HG03108 (cell line): ENCODE measurements around the gene SLC5A10.

Source experiments
- ATAC-seq: cut with Tn5 transposase; IDR thresholded peaks from one replicate; pipeline ENCODE4 v1.9.1; 2021; ENCODE audit warnings: moderate library complexity; ENCODE audit not compliant: unreplicated experiment

SLC5A10 gene

DNA sequence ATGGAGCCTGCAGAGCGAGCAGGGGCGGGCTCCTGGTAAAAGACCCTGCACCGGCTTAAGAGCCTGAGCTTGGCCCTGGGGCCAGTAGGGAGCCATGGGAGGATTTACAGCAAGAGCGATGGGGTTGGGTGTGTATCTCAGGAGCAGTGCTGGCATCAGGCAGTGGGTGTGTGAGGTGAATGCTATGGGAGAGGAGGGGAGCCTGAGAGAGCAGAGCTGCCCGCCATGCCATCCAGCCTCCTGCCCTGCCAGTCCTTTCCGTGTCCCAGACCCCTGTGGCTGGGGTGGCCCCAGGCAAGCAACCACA, 29.3 kb downstream of the SLC5A10 start:
- no peak for ATAC-seq

- no peak for ATAC-seq
Observed at GRCh38 chr17:18981642-18982424, 29.9 kb downstream of the SLC5A10 start.

DNA sequence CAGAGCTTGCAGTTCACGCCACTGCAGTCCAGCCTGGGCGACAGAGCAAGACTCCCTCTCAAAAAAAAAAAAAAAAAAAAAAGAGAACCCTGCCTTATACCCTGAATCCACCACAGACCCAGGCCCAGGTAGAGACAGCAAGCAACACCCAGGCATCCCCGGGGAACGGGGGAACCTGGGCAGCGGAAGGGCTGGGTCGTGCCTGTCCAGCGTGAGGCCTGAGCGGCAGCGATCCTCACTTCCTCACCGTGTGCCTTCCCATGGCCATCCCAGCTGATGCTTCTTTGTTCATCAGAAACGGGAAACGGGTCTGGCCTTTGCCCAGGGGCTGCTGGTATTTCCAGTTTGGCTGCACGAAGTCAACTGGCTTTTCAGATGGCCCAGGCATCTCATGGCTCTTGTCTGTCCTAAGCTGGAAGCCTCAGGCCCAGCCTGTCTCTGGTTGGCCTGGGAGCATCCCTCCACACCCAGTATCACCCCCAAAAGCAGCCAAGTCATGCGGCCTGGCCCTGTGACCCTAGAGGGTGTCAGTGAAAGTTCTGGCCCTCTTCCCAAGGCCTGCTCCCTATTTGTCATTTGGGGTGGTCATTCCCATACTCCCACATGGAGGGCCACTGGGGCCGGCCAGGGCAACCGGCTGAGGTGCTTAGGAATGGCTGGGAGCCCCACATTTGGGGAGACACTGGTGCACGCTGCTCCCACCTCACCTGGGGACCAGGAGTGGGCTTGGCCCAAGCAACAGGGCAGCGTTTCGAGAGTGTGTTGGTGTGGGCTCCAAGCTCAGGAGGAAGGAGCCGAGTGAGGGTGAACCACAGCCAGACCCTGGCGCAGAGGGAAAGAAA, 32.5 kb downstream of the SLC5A10 start:
- no peak for ATAC-seq

- ATAC-seq, result no peak
Observed at GRCh38 chr17:18985475-18985874, 33.5 kb downstream of the SLC5A10 start.

DNA sequence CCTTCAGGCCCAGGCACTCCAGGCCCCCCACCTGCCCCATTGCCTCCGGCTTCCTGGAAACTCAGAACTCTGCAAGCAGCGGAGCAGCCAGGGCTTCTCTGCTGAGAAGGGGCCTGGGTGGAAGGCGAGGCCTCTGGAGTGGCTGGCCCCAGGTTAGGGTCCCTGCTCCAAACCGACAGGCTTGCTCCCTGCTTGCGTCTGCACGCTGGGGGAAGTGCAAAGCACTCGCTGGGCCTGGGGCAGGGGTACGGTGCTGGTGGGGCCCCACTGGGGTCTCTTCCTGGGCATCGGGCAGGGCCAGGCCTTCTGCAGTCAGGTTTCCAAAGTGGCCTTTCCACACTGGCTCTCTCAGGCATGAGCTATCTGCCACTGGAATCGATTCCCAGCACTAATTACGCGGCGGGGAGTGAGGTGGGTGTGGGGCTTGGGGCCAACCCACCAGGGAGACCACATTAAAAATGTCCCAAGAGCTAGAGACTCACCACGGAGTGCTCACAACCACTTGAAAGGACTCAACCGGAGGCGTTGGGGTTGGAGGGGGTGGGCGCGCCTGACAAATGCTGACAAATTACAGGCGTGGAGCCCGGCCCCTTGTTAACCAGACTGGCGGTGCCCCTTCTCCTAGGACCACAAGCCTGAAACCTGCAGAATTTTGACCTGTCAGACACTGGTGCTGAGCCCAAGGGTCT, 34.7 kb downstream of the SLC5A10 start:
- no peak for ATAC-seq

GRCh38 chr17:18987230-18987610, 35.3 kb downstream of the SLC5A10 start:
- no peak for ATAC-seq

- no peak for ATAC-seq
Observed at GRCh38 chr17:18987862-18988545, 36.0 kb downstream of the SLC5A10 start.

GRCh38 chr17:18988546-18989173, 36.7 kb downstream of the SLC5A10 start:
- no peak for ATAC-seq

GRCh38 chr17:18990331-18990730, 38.4 kb downstream of the SLC5A10 start:
- ATAC-seq, result no peak

DNA sequence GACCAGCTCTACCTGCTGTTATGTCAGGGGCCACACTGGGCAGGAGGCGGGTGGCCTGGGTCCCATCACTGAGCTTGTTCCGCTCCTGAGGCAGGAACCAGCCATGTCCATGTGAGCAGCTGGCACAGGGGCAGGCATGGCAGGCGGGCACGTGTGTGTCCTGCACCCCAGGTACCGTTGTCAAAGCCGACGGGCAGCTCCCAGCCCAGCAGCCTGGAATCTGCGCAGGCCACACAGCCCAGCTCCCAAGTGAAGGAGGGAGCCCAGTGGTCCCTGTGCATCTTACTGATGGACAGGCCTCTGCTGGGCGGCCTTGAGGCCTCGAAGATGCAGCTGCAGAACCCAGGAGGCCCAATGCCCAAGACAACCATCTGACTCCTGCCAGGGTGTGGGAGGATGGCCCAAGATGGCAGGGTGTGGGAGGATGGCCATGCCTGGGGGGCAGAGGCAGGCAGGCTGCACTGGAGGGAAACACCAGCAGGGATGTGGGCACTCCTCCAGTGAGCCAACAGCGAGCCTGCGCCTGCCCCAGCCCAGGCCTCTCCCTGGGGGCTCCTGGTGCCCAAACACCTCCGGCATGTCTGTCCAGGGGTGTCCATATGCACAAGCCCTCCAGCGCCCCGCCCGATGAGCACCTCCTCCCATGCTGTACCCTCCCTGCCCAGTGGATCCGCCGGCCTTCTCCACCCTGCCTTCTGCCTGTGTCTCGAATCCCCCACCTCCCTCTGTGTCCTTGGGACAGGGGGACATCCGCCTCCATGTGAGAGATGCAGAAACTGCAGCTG, 39.8 kb downstream of the SLC5A10 start:
- ATAC-seq, result no peak

DNA sequence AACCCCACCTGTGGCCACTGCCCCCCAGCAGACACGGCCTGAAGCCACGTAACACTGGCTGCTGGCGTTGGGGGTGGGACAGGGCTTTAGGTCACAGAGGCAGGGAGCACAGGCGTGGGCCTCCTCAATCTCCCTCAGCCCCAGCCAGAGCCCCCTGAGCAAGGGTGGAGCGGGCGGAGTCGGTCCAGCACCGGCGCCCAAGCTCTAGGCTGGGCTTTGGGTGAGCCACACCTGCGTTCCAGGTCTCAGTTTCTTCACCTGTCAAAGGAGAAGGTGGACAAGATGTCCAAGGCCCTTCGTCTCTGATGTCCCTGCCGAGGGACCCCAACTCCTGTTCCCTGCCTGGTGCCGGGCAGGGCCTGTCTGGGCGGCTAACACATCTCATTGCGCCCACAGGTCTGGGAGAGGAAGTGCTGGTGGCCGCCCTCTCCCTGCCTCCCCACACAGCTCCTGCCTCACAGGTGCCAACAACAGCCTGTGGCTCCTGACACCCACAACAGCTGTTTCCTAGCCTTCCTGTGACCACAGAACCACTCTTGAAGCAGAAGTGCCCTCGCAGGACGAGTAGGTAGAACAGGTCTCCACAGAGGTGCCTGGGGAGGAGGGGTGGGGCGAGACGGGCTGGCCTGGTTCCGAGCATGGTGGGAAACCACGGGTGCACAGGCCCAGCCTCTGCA, 40.6 kb downstream of the SLC5A10 start:
- ATAC-seq, result no peak

DNA sequence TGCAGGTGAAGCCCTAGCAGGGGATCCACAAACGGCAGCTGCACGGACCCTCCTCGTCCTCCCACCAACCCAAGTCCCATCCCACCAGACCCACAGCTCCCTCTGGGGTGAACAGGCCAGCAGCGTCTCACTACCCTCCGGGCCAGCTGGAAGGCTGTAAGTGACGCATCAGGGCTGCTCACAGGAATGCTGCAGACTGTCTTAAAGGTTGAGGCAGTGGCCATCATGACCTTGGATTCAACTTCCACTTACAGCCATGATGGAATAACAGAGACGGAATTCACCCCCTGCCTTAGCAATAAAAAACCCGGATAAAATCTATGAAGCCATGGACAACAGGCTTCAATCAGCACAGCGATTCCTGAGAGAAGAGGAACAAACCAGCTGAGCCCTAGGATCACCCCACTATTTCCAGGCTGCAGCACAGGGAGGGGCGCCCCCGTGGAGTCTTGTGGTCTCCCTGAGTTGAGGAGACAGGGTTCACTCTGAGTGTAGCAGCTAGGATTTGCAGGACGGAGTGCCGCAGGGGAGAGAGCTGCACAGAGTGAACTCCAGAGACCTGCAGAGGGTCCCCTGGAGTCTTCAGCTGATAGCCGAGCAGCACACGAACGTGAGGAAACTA, 42.1 kb downstream of the SLC5A10 start:
- no peak for ATAC-seq

DNA sequence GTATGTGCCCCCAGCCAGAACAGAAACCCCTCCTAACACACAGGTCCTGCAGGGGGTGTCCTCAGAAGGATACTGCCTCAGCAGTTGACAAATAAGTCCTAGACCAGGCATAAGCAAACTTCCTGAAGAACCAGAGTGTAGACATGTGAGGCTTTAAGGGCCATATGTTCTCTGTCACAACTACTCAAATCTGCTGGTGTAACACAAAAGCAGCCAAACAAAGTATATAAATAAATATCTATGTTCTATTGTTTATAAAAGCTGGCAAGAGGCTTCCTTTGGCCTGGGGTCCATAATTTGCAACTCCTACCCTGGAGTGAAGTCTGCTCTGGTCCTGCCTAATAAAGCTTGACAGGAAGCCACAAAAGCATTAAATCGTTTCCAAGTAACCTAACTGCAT, 42.7 kb downstream of the SLC5A10 start:
- no peak for ATAC-seq

GRCh38 chr17:18995220-18995619, 43.3 kb downstream of the SLC5A10 start:
- ATAC-seq, result no peak

DNA sequence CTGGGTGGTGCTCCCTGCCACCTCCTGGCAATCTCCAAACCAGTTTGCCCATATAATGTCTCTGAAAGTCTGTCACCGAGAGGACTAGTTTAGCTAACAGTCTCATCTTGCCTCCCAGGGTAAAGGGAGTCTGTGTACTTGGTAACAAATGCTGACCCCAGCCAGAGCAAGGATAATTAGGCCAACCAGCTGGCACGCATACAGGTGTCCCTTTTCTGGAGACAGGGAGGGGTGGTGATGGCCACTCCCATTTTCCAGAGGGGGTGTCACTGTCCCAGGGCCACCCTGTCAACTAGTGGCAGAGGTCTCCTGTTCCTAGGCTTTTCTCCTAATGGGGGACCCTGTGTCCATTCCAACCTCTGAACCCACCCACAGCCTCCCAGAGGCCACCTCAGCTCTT, 44.5 kb downstream of the SLC5A10 start:
- ATAC-seq, result no peak

DNA sequence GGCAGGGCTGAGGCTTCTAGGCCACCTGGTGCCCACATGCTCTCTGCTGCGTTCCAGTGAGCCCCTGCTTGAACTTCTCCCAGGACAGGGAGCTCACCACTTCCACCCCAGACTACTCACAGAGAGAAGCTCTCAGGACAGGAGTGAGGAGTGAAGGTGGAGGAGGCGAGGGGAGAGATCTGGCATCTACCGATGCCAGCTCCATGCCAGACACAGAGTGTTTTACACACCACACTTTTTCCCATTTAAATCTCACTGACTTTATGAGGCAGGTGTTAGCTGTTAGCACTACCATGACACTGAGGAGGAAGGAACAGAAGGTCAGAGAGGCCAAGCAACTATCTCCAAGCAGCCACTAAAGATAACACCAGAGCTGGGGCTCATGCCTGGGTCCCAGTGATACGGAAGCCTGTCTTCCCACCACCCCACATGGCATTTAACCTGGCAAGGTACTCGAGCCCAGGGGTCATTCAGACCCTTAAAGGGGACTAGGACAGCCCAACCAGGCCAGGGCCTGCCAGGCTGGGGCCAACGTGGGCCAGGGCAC, 45.8 kb downstream of the SLC5A10 start:
- ATAC-seq, result no peak

- ATAC-seq, result no peak
Observed at GRCh38 chr17:18999394-18999793, 47.4 kb downstream of the SLC5A10 start.

DNA sequence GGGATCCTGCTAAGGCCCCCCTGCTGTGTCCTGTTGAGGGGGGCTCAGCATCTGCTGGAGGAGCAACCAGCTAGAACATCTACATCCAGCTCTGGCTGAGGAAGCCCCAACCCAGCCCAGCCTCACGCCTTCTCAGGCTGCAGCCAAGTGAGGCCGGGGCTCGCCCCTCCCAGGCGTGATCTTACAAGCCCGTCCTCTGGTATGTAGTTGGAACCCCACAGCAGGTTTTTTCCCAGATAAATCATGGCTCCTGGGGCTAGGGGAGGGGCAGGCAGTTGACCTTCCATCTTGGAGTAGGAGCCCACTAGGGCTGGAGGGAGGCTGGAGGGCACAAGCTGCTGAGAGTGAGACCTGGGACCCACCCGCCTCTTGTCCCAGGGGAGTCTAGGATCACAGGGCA, 47.9 kb downstream of the SLC5A10 start:
- ATAC-seq, result no peak
